Measurements from ENCODE around the gene FOXO1.

The FOXO1 gene

DNA sequence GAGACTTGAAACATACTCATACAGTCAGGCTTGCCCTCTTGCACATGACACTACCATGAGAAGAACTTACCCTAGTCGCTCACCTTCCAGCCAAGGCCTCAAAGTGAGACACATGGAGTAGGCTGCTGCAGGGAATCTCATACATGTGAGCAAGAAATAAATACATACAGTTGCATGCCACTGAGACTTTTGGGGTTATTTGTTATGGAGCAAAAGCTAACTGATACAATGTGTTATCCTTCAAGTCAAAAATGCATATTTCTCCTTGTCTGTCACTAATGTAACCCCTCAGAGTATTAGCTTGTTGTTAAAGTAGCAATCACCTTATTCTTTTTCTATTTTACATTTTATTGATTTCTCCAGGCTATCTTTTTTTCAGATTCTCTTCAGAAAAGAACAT, 58.1 kb downstream of the FOXO1 start:
- H3K27me3 ChIP-seq (ENCODE audit: insufficient read depth, low read length, poor library complexity, severe bottlenecking) = no peaks in the 10 kb centered on the region
- H3K9me3 ChIP-seq (ENCODE audit: insufficient read depth, low read depth, low read length) = no peaks in the 10 kb centered on the region
- 0 out of 2 replicates have a peak, but pooled peaks cover 5% of the 10 kb centered on the region for H3K79me2 ChIP-seq (ENCODE audit: insufficient read depth, low read length)
- H2AFZ ChIP-seq (ENCODE audit: low read length) = no peak overlapping the region
- no peaks in the 10 kb centered on the region for H3K9me2 ChIP-seq (replicated peaks; ENCODE audit: low read depth, low read length)
- H3K9ac ChIP-seq (ENCODE audit: low read depth, low read length, poor library complexity, severe bottlenecking) = no peak overlapping the region
- no peak overlapping the region for H3K4me3 ChIP-seq (ENCODE audit: low read length, poor library complexity, severe bottlenecking)
- H3K36me3 ChIP-seq (ENCODE audit: insufficient read depth, low read length) = no peaks in the 10 kb centered on the region
- H4K20me1 ChIP-seq (ENCODE audit: insufficient read depth, low read length, poor library complexity, severe bottlenecking) = no peaks in the 10 kb centered on the region
- H3K4me1 ChIP-seq (ENCODE audit: insufficient read depth, low read length, poor library complexity, severe bottlenecking) = peaks cover 26% of the 10 kb centered on the region
- TF ChIP-seq, protein P1, sequence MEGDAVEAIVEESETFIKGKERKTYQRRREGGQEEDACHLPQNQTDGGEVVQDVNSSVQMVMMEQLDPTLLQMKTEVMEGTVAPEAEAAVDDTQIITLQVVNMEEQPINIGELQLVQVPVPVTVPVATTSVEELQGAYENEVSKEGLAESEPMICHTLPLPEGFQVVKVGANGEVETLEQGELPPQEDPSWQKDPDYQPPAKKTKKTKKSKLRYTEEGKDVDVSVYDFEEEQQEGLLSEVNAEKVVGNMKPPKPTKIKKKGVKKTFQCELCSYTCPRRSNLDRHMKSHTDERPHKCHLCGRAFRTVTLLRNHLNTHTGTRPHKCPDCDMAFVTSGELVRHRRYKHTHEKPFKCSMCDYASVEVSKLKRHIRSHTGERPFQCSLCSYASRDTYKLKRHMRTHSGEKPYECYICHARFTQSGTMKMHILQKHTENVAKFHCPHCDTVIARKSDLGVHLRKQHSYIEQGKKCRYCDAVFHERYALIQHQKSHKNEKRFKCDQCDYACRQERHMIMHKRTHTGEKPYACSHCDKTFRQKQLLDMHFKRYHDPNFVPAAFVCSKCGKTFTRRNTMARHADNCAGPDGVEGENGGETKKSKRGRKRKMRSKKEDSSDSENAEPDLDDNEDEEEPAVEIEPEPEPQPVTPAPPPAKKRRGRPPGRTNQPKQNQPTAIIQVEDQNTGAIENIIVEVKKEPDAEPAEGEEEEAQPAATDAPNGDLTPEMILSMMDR (conservative IDR thresholded peaks at IDR 0.05; ENCODE audit: low read length) = no peak
- no peak for TF ChIP-seq EZH2phosphoT487 (IDR thresholded peaks at IDR 0.05; ENCODE audit: borderline replicate concordance)
- H3K4me2 ChIP-seq (ENCODE audit: low read depth, low read length, poor library complexity, severe bottlenecking) = no peak overlapping the region
- H3F3A ChIP-seq (ENCODE audit: low read depth) = no peaks in the 10 kb centered on the region

DNA sequence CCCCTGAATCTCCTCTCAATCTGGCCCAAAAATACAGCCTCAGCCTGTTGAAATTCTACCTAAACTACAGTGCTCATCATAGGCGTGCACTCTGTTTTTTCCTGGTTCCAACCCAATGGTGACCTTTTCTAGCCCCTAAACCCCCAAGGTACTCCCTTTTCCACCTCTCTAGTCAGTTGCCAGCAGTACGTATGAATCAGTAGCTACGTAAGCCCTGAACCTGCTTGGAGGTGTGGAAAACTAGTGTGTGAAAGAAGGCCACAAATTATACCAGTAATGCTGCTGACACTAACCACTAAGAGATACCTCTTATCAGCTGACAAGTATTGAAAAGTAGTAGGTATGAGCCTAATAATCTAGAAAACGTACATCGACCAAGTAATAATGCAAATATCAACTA, 60.9 kb downstream of the FOXO1 start:
- TF ChIP-seq EZH2phosphoT487 (IDR thresholded peaks at IDR 0.05; ENCODE audit: borderline replicate concordance) = no peak
- TF ChIP-seq, protein P1 (conservative IDR thresholded peaks at IDR 0.05; ENCODE audit: low read length) = no peak
- no peaks in the 10 kb centered on the region for H3K27me3 ChIP-seq (ENCODE audit: insufficient read depth, low read length, poor library complexity, severe bottlenecking)
- no peaks in the 10 kb centered on the region for H4K20me1 ChIP-seq (ENCODE audit: insufficient read depth, low read length, poor library complexity, severe bottlenecking)
- H3K4me1 ChIP-seq (ENCODE audit: insufficient read depth, low read length, poor library complexity, severe bottlenecking) = peaks cover 6% of the 10 kb centered on the region
- no peak overlapping the region for H2AFZ ChIP-seq (ENCODE audit: low read length)
- H3K9me3 ChIP-seq (ENCODE audit: insufficient read depth, low read depth, low read length) = no peaks in the 10 kb centered on the region
- no peaks in the 10 kb centered on the region for H3K9me2 ChIP-seq (replicated peaks; ENCODE audit: low read depth, low read length)
- no peak overlapping the region for H3K4me2 ChIP-seq (ENCODE audit: low read depth, low read length, poor library complexity, severe bottlenecking)
- H3K36me3 ChIP-seq (ENCODE audit: insufficient read depth, low read length) = no peaks in the 10 kb centered on the region
- no peak overlapping the region for H3K9ac ChIP-seq (ENCODE audit: low read depth, low read length, poor library complexity, severe bottlenecking)
- 0 out of 2 replicates have a peak, but pooled peaks cover 5% of the 10 kb centered on the region for H3K79me2 ChIP-seq (ENCODE audit: insufficient read depth, low read length)
- no peaks in the 10 kb centered on the region for H3F3A ChIP-seq (ENCODE audit: low read depth)
- H3K4me3 ChIP-seq (ENCODE audit: low read length, poor library complexity, severe bottlenecking) = no peak overlapping the region

DNA sequence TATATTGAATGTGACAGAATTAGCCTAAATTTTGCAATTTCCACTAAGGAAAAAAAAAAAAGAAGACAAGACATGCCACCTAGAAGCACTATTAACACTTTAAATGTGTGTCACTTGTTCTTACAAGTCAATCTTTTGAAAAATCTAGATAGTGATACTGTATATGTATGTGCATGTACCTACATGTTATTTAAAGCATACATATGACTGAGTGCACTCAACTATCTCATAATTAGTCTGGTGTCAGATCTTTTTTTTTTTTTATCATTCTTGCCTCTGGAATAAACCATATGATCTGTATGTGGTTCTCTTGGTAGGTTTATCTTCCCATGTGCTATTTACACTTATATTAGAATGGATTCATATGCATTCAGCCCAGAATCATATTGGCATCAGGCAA, 62.3 kb downstream of the FOXO1 start:
- Histone ChIP-seq H3K27me3 (ENCODE audit: insufficient read depth, low read length, poor library complexity, severe bottlenecking) (no peaks in the 10 kb centered on the region), H3K9ac (ENCODE audit: low read depth, low read length, poor library complexity, severe bottlenecking) (no peak overlapping the region), H3F3A (ENCODE audit: low read depth) (no peaks in the 10 kb centered on the region), H3K4me1 (ENCODE audit: insufficient read depth, low read length, poor library complexity, severe bottlenecking) (peaks cover 6% of the 10 kb centered on the region), H3K9me3 (ENCODE audit: insufficient read depth, low read depth, low read length) (no peaks in the 10 kb centered on the region), H3K36me3 (ENCODE audit: insufficient read depth, low read length) (no peaks in the 10 kb centered on the region), H3K79me2 (ENCODE audit: insufficient read depth, low read length) (no peaks in the 10 kb centered on the region), H2AFZ (ENCODE audit: low read length) (no peak overlapping the region), H3K9me2 (replicated peaks; ENCODE audit: low read depth, low read length) (no peaks in the 10 kb centered on the region), H4K20me1 (ENCODE audit: insufficient read depth, low read length, poor library complexity, severe bottlenecking) (no peaks in the 10 kb centered on the region), H3K4me2 (ENCODE audit: low read depth, low read length, poor library complexity, severe bottlenecking) (no peak overlapping the region), H3K4me3 (ENCODE audit: low read length, poor library complexity, severe bottlenecking) (no peak overlapping the region)
- TF ChIP-seq, protein P1 (conservative IDR thresholded peaks at IDR 0.05; ENCODE audit: low read length) = no peak
- TF ChIP-seq EZH2phosphoT487 (IDR thresholded peaks at IDR 0.05; ENCODE audit: borderline replicate concordance) = no peak
